Common myeloid progenitor, CD34-positive (primary cell): Measurements from ENCODE around the gene PCAT7. TPM values are rescaled to one million over a fixed set of nuclear protein-coding genes. Genes with fewer than 3 reads are reported as not detected.
"Not testable (repeated sequence)": the region's sequence is repeated elsewhere in the genome, so short reads cannot be mapped to it uniquely, and the experiment has no call there.

ENCODE experiments used
- CTCF ChIA-PET: fragments of 350-600 bp; sonication (Branson Sonifier 250); formaldehyde crosslinking; loops from one replicate; lab custom pipeline; 2021; ENCODE audit warnings: antibody characterized with exemption; lab: Charles Lee
- POLR2A ChIA-PET: fragments of 350-600 bp; sonication (Branson Sonifier 250); formaldehyde crosslinking; loops from one replicate; lab custom pipeline; 2021; ENCODE audit warnings: antibody characterized with exemption; lab: Charles Lee
- DNase-seq, 3 donors: peaks; one replicate each; pipeline versions ENCODE4 v3.0.0 to v3.0.0-alpha.2; 2013
- H3K27ac ChIP-seq, 2 experiments: 1 replicate in 1 of 2; 2 replicates in 1 of 2; pipeline ENCODE4 v1.7.0; 2013; ENCODE audit warnings: inconsistent platforms in 2 of 2, low read length in 2 of 2, mild to moderate bottlenecking in 2 of 2, low read depth in 1 of 2, moderate library complexity in 1 of 2; ENCODE audit not compliant: severe bottlenecking in 2 of 2, insufficient read depth in 1 of 2, poor library complexity in 1 of 2
- H3K27me3 ChIP-seq, 5 experiments: replicated peaks in 2 of 5; 1 replicate in 3 of 5; 2 replicates in 2 of 5; pipeline versions ENCODE4 v1.6.1 to v1.7.0; 2013; ENCODE audit warnings: low read length in 4 of 5, mild to moderate bottlenecking in 2 of 5, moderate library complexity in 2 of 5, inconsistent platforms in 1 of 5; ENCODE audit not compliant: insufficient read depth in 5 of 5, control insufficient read depth in 4 of 5
- H3K36me3 ChIP-seq, 4 experiments: 1 replicate in 2 of 4; 2 replicates in 2 of 4; pipeline versions ENCODE4 v1.6.1 to v1.7.0; 2013; ENCODE audit warnings: low read length in 3 of 4, control low read depth in 1 of 4, mild to moderate bottlenecking in 1 of 4; ENCODE audit not compliant: control insufficient read depth in 4 of 4, insufficient read depth in 4 of 4
- H3K4me1 ChIP-seq, 4 experiments: 1 replicate in 3 of 4; 2 replicates in 1 of 4; pipeline versions ENCODE4 v1.6.1 to v1.7.1; 2013; ENCODE audit warnings: low read length in 3 of 4, mild to moderate bottlenecking in 3 of 4, control low read depth in 1 of 4, inconsistent platforms in 1 of 4, moderate library complexity in 1 of 4; ENCODE audit not compliant: control insufficient read depth in 4 of 4, insufficient read depth in 4 of 4; ENCODE audit errors: control extremely low read depth in 1 of 4
- H3K4me3 ChIP-seq, 7 experiments: 1 replicate in 4 of 7; 2 replicates in 3 of 7; pipeline versions ENCODE4 v1.5.1 to v1.7.0; 2013; ENCODE audit warnings: mild to moderate bottlenecking in 7 of 7, low read length in 6 of 7, moderate library complexity in 6 of 7, inconsistent platforms in 2 of 7, low read depth in 2 of 7, control low read depth in 1 of 7; ENCODE audit not compliant: insufficient read depth in 4 of 7, control insufficient read depth in 1 of 7; ENCODE audit errors: extremely low read depth in 1 of 7
- H3K9me3 ChIP-seq, 5 experiments: 1 replicate in 4 of 5; 2 replicates in 1 of 5; pipeline versions ENCODE4 v1.6.1 to v1.7.1; 2013; ENCODE audit warnings: low read length in 4 of 5, mild to moderate bottlenecking in 2 of 5, inconsistent platforms in 1 of 5, low read depth in 1 of 5, moderate library complexity in 1 of 5; ENCODE audit not compliant: control insufficient read depth in 4 of 5, insufficient read depth in 2 of 5; ENCODE audit errors: control extremely low read depth in 1 of 5
- WGBS: methylation state at CpG from one replicate; pipeline ENCODE4 v1.1.5; 2013; ENCODE audit not compliant: insufficient coverage; 5-methylcytosine and 5-hydroxymethylcytosine counted together
- polyA plus RNA-seq: library from polyadenylated mRNA; unstranded; fragments of 120-200 nt; gene quantifications from one replicate; pipeline ENCODE4 v1.2.1, GENCODE V29; 2013

Gene PCAT7
- not detected for polyA plus RNA-seq

DNA sequence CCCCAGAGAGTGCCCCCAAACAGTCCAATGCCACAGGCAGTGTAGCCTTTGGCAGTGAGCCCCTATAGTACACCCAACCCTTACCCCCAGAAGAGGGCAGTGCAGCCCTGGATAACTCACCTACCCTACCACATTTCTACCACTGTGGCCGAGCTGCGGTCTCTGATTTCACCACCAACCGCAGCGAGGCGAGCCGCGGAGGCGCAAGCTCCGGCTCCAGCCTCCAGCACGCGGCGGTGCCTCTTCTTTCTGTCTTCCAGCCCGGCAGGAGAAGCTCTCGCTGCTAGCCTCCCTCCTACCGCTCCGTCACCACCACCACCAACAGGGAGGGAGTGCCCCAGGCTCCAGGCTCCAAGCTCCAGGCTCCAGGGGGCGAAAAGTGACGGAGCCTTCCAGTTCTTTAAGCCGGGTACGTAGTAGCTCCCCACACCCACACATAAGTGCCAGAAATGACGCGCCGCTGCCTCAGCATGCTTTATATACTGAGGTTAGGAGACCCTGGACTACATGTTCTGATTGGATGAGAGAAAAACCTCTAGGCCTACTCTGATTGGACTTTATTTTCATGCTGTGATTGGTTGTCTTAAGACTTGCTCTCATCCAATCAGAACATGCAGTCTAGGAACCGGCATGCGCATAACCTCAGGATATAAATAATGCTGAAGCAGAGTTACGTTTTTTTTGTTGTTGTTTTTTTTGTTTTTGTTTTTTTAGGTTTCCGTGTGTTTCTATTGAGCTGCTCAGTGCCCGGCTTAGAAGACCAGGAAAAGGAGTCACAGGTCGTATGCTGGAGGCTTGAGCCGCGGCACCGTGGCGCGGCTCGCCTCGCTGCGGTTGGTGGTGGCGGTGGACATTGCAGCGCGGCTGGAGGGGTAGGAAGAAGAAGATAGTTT, at the start of gene PCAT7:
PCAT7 (plus strand) TSS at position 645 of the 893 bp plus-strand sequence.
- Histone ChIP-seq H3K9me3 (no peaks in the 10 kb centered on the region), H3K27ac (no peak within 1 kb of the TSS), H3K4me3 (peak within 1 kb of the TSS in 2 of 7 experiments; percentile 10 to 19), H3K27me3 (peaks cover 0 to 18% (median 0%) of the 10 kb centered on the region in 5 experiments), H3K4me1 (no peaks in the 10 kb centered on the region), H3K36me3 (no peaks in the 10 kb centered on the region)
- WGBS, result 75% methylated on average over 28 of the region's 40 CpGs
- CTCF ChIA-PET, result interaction anchor here (0.6 to 1.3 kb wide), 3 partner anchors 42 to 363 kb away, joined by 4 read pairs; no protein-coding TSS in a partner anchor
- peak; percentile 24 to 76 (median 66) for DNase-seq
- POLR2A ChIA-PET, result no interaction called here

DNA sequence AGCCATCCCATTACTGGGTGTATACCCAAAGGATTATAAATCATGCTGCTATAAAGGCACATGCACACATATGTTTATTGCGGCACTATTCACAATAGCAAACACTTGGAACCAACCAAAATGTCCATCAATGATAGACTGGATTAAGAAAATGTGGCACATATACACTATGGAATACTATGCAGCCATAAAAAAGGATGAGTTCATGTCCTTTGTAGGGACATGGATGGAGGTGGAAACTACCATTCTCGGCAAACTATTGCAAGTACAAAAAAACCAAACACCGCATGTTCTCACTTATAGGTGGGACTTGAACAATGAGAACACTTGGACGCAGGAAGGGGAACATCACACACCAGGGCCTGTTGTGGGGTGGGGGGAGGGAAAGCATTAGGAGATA, 48.5 kb upstream of the PCAT7 start:
- H3K27ac ChIP-seq, H3K4me1 ChIP-seq, DNase-seq, H3K4me3 ChIP-seq, H3K36me3 ChIP-seq, CTCF ChIA-PET, POLR2A ChIA-PET, H3K27me3 ChIP-seq, H3K9me3 ChIP-seq: not testable (repeated sequence)
- no CpG with 5 or more reads among the region's 4 CpGs for WGBS

DNA sequence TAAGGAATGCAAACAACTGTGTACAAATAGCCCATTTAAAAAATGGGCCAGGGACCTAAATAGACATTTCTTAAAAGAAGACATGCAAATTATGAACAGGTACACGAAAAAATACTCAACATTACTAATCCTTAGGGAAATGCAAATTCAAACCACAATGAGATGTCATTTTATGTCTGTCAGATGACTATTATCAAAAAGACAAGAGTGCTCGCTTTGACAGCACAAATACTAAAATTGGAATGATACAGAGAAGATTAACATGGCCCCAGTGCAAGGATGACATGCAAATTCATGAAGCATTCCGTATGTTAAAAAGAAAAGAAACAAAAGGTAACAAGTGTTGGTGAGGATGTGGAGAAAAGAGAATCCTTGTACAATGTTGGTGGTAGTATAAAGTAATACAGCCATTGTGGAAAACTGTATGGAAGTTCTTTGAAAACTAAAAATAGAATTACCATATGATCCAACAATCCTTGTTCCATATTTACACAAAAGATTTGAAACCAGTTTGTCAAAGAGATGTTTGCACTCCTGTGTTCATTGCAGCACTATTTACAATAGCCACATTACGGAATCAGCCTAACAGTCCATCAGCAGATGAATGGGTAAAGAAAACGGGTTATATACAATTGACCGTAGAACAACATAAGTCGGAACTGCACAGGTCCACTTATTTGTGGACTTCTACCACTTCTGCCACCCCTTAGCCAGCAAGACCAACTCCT, 47.2 kb upstream of the PCAT7 start:
- Histone ChIP-seq H3K27me3 (peaks cover 0 to 4% (median 2%) of the 10 kb centered on the region in 5 experiments), H3K4me1 (no peaks in the 10 kb centered on the region), H3K9me3 (no peaks in the 10 kb centered on the region), H3K4me3 (no peak overlapping the region), H3K36me3 (no peaks in the 10 kb centered on the region), H3K27ac (no peak overlapping the region)
- DNase-seq, result no peak
- ChIA-PET POLR2A (no interaction called here), CTCF (no interaction called here)
- 100% methylated on average over 4 of the region's 7 CpGs for WGBS

DNA sequence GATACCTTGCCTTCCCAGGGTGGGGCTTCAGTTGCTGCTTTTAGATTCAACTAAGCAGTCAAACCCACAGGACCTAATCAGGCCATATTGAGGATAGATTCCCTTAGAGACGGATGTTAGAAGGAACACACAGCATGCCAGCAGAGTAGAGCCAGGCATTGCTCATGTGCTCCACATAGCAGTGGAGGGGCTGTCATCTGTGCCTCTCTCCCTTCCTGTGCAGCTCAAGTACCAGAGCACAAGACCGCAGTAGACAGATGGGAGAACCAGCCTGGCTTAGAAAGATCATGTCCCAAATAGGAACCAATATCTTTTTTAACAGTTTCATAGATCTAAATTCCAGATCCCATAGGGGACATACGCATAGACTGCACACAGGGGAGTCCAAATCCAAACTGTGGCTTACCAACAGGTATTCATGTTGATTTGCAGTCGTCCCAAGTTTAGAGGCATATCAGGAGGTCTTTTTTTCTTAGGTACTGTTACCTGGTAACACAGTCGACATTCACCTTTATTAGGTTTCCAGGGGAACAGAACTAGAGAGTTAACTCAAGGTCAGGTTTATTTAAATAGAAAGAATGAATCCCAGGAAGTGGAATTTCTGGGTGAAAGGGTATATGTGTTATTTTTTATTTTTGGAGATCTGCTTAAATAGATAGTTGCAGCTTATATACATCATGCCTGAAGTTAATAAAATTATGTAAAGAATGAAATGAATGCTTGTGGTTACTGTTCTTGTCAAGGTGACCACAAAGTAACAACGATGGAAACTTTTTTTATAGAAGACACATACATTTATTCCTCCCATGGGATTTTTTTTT, 43.5 kb upstream of the PCAT7 start:
- ChIA-PET CTCF (no interaction called here), POLR2A (no interaction called here)
- H3K27me3 ChIP-seq, result peaks cover 0 to 4% (median 0%) of the 10 kb centered on the region in 5 experiments
- H3K4me1 ChIP-seq, result no peaks in the 10 kb centered on the region
- H3K4me3 ChIP-seq, result no peak overlapping the region
- H3K36me3 ChIP-seq, result no peaks in the 10 kb centered on the region
- H3K27ac ChIP-seq, result no peak overlapping the region
- H3K9me3 ChIP-seq, result no peaks in the 10 kb centered on the region
- 98% methylated on average over 5 of the region's 6 CpGs for WGBS
- DNase-seq, result no peak

DNA sequence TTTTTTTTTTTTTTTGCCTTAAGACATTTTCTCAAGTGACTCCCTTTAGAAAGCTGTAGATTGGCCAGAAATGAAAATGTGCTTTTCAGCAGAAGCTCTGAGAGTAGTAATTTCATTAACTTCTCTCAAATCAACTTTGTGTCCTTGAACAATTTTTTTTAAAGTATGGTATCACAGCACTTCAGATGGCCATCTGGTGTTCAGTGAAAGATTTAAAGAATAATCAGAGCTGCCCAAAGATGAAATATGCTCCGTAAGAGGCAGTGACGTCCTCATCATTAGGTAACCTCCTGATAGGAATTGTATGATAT, 43.0 kb upstream of the PCAT7 start:
- H3K9me3 ChIP-seq, result no peaks in the 10 kb centered on the region
- DNase-seq, result no peak
- POLR2A ChIA-PET, result no interaction called here
- no peak overlapping the region for H3K4me3 ChIP-seq
- no peak overlapping the region for H3K27ac ChIP-seq
- CTCF ChIA-PET, result no interaction called here
- no CpG with 5 or more reads among the region's 2 CpGs for WGBS
- no peaks in the 10 kb centered on the region for H3K4me1 ChIP-seq
- H3K36me3 ChIP-seq, result no peaks in the 10 kb centered on the region
- peaks cover 0 to 4% (median 0%) of the 10 kb centered on the region in 5 experiments for H3K27me3 ChIP-seq

DNA sequence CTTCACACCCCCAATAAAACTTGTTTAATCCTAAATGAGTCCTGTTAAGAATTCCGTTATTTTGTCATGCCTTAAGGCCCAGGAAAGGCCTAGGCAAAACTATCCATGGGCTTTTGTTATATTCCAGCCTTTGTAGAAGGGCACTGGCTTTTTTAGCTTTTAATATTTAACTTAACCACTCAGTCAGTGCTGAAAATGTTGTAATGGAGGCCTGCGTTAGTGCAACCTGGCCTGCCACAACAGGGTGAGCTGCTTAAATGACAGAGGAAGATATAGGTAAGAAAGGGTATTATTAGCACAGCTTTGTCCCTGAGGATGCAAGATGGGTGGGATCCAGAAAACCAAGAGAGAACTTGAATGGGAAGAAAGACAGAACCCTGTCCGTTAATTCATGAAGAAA, 40.2 kb upstream of the PCAT7 start:
- ChIA-PET CTCF (no interaction called here), POLR2A (no interaction called here)
- no peak for DNase-seq
- Histone ChIP-seq H3K36me3 (no peaks in the 10 kb centered on the region), H3K4me3 (no peak overlapping the region), H3K27ac (no peak overlapping the region), H3K27me3 (peaks cover 0 to 4% (median 0%) of the 10 kb centered on the region in 5 experiments), H3K4me1 (no peaks in the 10 kb centered on the region), H3K9me3 (no peaks in the 10 kb centered on the region)
- 100% methylated on average over 3 of the region's 3 CpGs for WGBS
